Measurements from ENCODE around the gene ATIC. TPM values are rescaled to one million over a fixed set of nuclear protein-coding genes. Genes with fewer than 3 reads are reported as not detected.
"Not testable (repeated sequence)": the region's sequence is repeated elsewhere in the genome, so short reads cannot be mapped to it uniquely, and the experiment has no call there.

ATIC gene
- total RNA-seq, 1 donor from 2014 or later = 322 TPM

- peaks cover 29% of the 10 kb centered on the region for H3K36me3 Mint-ChIP-seq (ENCODE audit: low read depth)
- H3K27ac Mint-ChIP-seq; H3K4me3 Mint-ChIP-seq; H3K4me1 Mint-ChIP-seq; intact Hi-C loops (cut with micrococcal nuclease); H3K27me3 Mint-ChIP-seq; DNase-seq; H3K9me3 Mint-ChIP-seq: not testable (repeated sequence)
These were observed 48.2 kb downstream of the ATIC start for GRCh38 chr2:215360059-215360458.

DNA sequence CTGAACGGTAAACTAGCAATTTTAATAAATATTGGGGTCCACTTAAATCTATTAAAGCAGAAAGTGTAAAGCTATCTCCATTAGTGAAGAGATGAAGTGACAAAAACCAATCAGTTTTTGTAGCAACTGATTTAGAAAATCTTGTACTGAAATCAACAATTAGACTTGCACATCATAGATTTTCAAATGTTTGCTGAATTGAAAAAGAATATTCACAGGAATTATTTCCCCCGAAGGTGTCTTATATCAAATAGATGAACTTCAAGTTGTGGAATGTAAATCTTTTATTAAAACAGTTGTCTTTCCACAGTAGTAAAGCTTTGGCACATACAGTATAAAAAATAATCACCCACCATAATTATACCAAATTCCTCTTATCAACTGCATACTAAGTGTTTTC, 48.7 kb downstream of the ATIC start:
- H3K27me3 Mint-ChIP-seq = no peaks in the 10 kb centered on the region
- H3K9me3 Mint-ChIP-seq = peaks cover 3% of the 10 kb centered on the region
- H3K4me1 Mint-ChIP-seq = no peaks in the 10 kb centered on the region
- intact Hi-C loops (cut with micrococcal nuclease) = no loop called here
- no peak overlapping the region for H3K4me3 Mint-ChIP-seq
- H3K27ac Mint-ChIP-seq = no peak overlapping the region
- DNase-seq = no peak
- H3K36me3 Mint-ChIP-seq (ENCODE audit: low read depth) = peaks cover 29% of the 10 kb centered on the region

DNA sequence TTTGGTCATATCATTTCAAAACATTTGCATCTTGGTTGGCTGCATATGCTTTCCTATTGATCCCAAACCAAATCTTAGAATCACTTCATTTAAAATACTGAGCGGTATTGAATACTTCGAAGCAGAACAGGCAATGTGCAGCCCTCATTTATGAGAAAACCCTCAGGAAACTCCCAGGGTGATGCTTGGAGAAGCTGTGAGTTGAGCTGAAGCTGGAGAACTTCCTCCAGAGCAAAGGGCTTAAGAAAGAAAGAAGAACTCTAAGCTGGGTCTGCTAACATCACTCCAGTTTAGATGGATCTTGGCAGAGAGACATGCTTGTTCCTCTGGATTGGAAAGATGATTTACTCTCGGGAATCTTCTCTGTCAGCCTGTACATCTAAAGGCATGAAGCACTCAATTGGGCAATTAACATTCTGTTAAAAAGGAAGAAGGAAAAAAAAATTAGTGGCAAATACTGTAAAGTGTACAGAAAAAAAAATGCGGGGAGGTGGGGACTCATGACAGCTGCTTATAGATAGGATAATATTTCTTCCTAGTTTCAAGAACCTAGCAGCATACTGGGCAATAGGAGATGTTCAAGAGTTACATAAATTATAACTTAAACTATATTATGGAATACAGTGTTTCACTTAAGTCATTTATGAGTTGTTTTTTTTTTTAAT, 49.5 kb downstream of the ATIC start:
- no peak overlapping the region for H3K27ac Mint-ChIP-seq
- no peaks in the 10 kb centered on the region for H3K27me3 Mint-ChIP-seq
- intact Hi-C loops (cut with micrococcal nuclease) = no loop called here
- no peak overlapping the region for H3K4me3 Mint-ChIP-seq
- peaks cover 29% of the 10 kb centered on the region for H3K36me3 Mint-ChIP-seq (ENCODE audit: low read depth)
- H3K4me1 Mint-ChIP-seq = no peaks in the 10 kb centered on the region
- peaks cover 3% of the 10 kb centered on the region for H3K9me3 Mint-ChIP-seq
- no peak for DNase-seq

DNA sequence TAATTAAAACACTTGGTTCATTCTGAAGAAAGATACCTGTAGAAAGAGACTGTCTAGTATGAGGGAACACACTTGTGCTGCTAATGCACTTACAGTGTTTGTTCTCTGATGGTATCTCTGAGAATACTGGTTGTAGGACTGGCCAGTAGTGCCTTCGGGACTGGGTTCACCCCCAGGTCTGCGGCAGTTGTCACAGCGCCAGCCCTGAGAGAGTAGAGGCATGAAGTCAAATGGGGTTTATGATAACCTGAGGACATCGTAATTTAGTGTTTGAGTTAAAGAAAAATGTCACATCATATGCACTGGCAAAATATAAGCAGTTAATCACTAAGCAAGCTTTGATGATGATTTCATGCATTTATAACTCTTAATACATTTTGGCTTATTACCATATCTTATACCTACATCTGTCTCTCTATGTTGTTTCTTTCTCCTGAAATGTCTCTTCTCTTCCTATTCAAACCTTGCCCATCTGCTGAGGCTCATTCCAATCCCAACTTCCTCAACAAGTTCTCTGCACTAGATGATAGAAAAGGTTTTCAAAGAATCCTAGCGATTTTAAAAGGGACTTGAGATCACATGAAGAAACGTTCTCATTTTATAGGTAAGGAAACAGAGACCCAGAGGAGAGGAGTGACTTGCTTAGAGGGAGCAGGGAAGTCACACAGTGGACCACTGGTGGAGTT, 50.2 kb downstream of the ATIC start:
- Mint-ChIP-seq H3K36me3 (ENCODE audit: low read depth) (peaks cover 28% of the 10 kb centered on the region), H3K27me3 (no peaks in the 10 kb centered on the region), H3K4me3 (no peak overlapping the region), H3K4me1 (no peaks in the 10 kb centered on the region), H3K27ac (no peak overlapping the region), H3K9me3 (peaks cover 3% of the 10 kb centered on the region)
- intact Hi-C loops (cut with micrococcal nuclease) = no loop called here
- DNase-seq = no peak

- peaks cover 28% of the 10 kb centered on the region for H3K36me3 Mint-ChIP-seq (ENCODE audit: low read depth)
- intact Hi-C loops (cut with micrococcal nuclease) = no loop called here
These were observed 50.7 kb downstream of the ATIC start for GRCh38 chr2:215362562-215362904.

GRCh38 chr2:215363039-215363438, 51.2 kb downstream of the ATIC start:
- peaks cover 31% of the 10 kb centered on the region for H3K36me3 Mint-ChIP-seq (ENCODE audit: low read depth)
- H3K27ac Mint-ChIP-seq = no peak overlapping the region
- no peak for DNase-seq
- H3K27me3 Mint-ChIP-seq = no peaks in the 10 kb centered on the region
- peaks cover 3% of the 10 kb centered on the region for H3K9me3 Mint-ChIP-seq
- no peak overlapping the region for H3K4me3 Mint-ChIP-seq
- intact Hi-C loops (cut with micrococcal nuclease) = no loop called here
- no peaks in the 10 kb centered on the region for H3K4me1 Mint-ChIP-seq

More at GRCh38 chr2:215362562-215362904, 50.7 kb downstream of the ATIC start:
- H3K4me3 Mint-ChIP-seq = no peak overlapping the region
- no peak overlapping the region for H3K27ac Mint-ChIP-seq
- no peaks in the 10 kb centered on the region for H3K4me1 Mint-ChIP-seq
- no peak for DNase-seq
- H3K27me3 Mint-ChIP-seq = no peaks in the 10 kb centered on the region
- H3K9me3 Mint-ChIP-seq = peaks cover 3% of the 10 kb centered on the region

DNA sequence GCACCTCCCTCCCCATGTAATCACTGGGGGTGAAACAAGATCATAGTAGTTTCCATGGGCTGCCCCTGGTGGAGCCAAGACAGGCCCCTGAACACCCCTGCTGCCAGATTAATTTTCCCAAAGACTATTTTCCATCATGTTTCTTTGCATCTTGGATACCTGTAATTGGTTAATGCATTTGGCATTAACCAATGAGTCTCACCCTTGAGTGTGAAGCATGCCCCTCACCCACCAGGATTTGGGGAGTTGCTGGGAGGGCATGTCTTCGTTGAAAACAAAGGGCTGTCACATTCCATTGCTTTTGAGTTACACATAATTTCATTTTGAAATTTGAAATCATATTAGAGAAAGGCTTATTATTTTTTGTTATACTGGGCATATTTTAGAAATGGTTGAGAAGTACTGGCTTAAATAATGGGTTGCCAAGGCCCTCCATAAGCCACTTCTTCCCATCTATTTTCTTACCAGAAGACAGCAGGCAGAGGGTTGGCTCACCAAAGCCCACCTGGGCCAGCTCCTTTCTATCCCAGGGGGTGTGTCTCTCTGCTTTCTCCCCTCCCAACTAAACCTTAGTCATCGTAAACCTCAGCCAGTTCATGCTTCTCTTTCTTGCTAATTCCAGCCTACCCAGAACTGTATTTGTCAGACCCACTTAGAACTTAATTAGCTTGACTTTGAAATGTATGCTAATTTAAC, 51.8 kb downstream of the ATIC start:
- Mint-ChIP-seq H3K27ac (no peak overlapping the region), H3K9me3 (peaks cover 3% of the 10 kb centered on the region), H3K4me3 (no peak overlapping the region), H3K4me1 (no peaks in the 10 kb centered on the region), H3K27me3 (no peaks in the 10 kb centered on the region), H3K36me3 (ENCODE audit: low read depth) (peaks cover 31% of the 10 kb centered on the region)
- no peak for DNase-seq
- intact Hi-C loops (cut with micrococcal nuclease) = no loop called here

DNA sequence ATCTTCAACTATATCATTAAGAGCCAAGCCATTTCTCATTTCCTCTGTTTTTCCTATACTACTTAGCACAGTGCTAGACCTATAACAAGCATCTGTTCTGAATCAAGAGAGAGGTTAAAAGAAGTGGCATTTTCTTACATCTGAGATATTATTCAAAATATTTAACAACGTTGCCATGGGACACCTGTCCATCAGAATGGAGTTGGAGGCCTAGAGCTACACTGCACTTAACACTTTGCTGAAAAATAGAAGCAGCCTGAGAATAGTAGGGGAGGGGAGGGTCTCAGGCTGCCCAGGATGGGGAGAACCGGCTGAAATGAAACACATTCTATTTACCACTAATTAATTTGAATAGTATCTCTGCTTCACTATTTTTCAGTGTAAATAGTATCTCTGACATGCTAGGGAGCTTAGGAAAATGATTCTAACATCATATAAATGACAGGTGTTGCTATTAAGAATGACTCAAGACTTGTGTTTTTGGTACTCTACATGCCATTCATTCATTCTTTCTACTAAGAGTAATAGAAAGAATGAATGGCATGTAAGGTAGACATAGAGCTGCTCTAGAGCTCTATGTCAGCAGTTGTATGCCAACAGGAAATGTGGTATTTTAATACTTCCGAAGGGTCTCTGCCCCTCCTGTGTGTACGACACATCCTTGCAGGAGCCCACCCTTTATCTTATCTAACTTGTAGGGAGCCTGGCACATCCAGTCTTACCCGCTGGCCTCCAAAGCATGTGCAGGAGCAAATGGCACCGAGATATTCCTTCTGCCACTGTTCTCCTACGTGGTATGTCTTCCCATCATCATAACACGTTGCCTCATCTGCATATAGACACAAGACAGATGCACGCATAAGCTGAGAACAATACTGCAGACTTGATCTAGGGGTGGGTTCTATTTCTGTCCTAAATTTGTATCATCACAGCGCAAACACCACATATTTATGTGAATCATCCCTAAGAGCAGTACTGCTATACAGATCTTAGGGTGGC, 52.6 kb downstream of the ATIC start:
- Mint-ChIP-seq H3K27ac (no peak overlapping the region), H3K36me3 (ENCODE audit: low read depth) (peaks cover 33% of the 10 kb centered on the region), H3K27me3 (no peaks in the 10 kb centered on the region), H3K9me3 (peaks cover 3% of the 10 kb centered on the region), H3K4me3 (no peak overlapping the region), H3K4me1 (no peaks in the 10 kb centered on the region)
- intact Hi-C loops (cut with micrococcal nuclease) = no loop called here
- DNase-seq = no peak

DNA sequence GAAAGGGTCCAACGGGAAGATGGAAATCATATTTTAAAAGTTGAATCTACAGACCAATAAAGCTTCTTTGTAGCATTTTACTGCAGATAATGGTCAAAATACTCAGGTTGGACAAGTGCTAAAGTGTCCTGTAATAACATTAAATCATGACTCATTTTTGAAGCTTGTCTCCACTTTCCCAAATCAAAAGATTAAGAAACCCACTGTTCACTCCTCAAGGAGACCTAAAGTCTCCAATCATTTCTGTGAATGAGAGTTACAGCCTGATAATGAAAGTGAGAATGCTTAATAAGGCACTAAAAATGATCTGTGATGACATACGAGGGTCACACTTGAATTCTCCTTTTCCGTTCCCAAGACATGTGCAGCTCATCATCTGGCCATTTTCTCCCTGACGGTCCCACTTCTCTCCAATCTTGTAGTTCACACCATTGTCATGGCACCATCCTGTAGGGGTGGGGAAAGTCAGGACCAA, 53.4 kb downstream of the ATIC start:
- Mint-ChIP-seq H3K36me3 (ENCODE audit: low read depth) (peaks cover 33% of the 10 kb centered on the region), H3K27me3 (no peaks in the 10 kb centered on the region), H3K4me1 (no peaks in the 10 kb centered on the region), H3K4me3 (no peak overlapping the region), H3K9me3 (peaks cover 3% of the 10 kb centered on the region), H3K27ac (no peak overlapping the region)
- no peak for DNase-seq
- intact Hi-C loops (cut with micrococcal nuclease) = no loop called here

DNA sequence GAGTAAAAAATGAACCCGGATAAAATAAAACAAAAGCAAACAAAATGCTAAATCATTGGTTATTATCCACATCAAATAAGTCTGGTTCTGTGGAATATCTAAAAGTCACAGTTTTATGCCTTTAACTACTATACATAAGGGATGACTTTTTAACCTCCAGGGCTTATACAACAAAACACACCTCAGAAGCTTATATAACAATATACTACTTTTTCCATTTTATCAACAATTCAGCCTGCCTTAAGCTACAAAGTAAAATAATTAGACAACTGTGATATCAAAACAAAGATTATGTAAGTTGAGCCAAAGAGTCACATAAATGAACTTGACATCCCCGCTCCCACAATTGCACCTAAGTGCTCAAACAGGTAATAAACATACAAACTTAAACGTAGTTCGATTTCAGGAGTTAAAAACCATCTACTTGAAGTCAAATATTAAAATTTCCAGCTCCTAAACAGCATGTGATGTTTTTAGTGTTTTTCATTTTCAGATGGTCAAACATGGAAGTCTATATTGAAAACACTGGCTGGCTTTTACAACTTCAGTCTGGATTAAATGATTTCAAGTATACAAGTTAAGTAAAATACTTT, 54.7 kb downstream of the ATIC start:
- Mint-ChIP-seq H3K4me1 (no peaks in the 10 kb centered on the region), H3K36me3 (ENCODE audit: low read depth) (peaks cover 33% of the 10 kb centered on the region), H3K4me3 (no peak overlapping the region), H3K27me3 (no peaks in the 10 kb centered on the region), H3K9me3 (peaks cover 3% of the 10 kb centered on the region), H3K27ac (no peak overlapping the region)
- DNase-seq = no peak
- intact Hi-C loops (cut with micrococcal nuclease) = no loop called here

DNA sequence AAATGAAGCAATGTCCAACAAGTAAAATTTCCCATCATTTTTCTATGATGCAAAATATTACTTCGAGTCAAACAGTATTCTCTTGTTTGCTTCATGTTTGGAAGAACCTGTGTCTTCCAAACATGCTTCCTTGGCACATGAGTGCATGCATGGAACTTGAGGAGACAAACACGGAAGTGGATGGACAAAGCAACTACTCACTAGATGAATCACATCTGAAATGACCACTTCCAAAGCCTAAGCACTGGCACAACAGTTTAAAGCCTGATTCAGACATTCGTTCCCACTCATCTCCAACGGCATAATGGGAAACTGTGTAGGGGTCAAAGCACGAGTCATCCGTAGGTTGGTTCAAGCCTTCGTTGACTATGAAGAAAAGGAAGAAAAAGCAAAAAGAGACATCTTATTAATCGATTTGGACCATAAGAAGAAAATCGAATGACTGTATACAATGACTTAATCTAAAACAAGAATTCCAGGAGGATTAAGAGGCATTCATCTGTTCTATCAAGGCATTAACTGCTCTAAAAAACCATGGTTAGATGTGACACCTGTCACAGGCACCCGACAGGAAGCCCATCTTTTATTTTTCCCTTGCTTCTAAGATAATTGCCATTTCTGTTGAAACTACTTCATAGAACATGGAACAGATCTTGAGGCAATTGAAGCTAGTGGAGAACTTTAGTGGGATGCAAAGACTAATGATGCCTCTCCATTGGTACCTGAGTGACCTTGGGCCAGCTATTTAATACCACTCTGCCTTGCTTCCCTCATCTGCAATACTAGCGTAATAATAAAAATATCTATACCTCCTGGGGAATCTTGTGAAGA, 56.0 kb downstream of the ATIC start:
- Mint-ChIP-seq H3K9me3 (peaks cover 3% of the 10 kb centered on the region), H3K27ac (no peak overlapping the region), H3K4me3 (no peak overlapping the region), H3K27me3 (no peaks in the 10 kb centered on the region), H3K4me1 (no peaks in the 10 kb centered on the region), H3K36me3 (ENCODE audit: low read depth) (peaks cover 26% of the 10 kb centered on the region)
- intact Hi-C loops (cut with micrococcal nuclease) = no loop called here
- DNase-seq = no peak

DNA sequence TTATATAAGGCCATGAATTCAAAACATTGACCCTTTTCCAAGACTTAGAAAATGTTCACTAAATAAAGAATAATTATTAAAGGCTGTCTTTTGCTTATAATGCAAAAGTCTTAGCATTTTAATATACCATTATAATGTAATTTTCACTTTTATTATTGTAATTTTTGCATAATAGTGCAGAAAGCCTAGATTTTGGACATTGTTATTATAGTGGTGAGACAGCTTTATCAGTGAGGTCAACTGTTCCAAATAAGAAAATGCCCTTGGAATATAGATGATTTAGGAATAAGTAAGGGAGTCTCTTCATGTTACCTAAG, 56.6 kb downstream of the ATIC start:
- peaks cover 21% of the 10 kb centered on the region for H3K36me3 Mint-ChIP-seq (ENCODE audit: low read depth)
- no peaks in the 10 kb centered on the region for H3K4me1 Mint-ChIP-seq
- DNase-seq = no peak
- H3K9me3 Mint-ChIP-seq = peaks cover 3% of the 10 kb centered on the region
- no peak overlapping the region for H3K4me3 Mint-ChIP-seq
- no peak overlapping the region for H3K27ac Mint-ChIP-seq
- H3K27me3 Mint-ChIP-seq = no peaks in the 10 kb centered on the region
- intact Hi-C loops (cut with micrococcal nuclease) = no loop called here
